ENCODE measurements around the gene THEMIS.
A peak's percentile ranks its signal among the peaks of the same experiment; 100 is the strongest.
"Not testable (repeated sequence)": the region's sequence is repeated elsewhere in the genome, so short reads cannot be mapped to it uniquely, and the experiment has no call there.

Gene THEMIS

GRCh38 chr6:127791779-127792528 lies 108.9 kb downstream of the THEMIS start:
- no peak for DNase-seq

DNA sequence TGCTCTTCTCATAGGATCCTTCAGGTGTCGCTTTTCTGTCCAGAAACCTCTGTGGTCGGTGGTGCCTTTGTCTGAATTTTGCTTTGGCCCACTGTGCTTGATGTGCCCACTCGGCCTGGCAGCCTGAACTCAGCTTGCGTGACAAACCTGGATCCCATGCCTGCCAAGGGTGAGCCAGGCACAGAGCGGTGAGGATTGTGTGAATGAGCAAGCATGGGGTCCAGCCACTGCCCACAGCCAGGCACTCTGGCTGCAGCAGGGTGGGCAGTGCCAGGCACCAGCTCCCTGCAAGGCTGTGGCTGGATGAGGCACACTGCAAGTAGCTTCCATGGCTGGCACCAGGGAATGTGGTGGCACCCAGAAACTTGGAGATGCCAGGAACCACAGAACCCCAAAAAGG lies 110.3 kb downstream of the THEMIS start:
- DNase-seq: no peak

- no peak for DNase-seq
Measured at GRCh38 chr6:127786109-127786508, 114.7 kb downstream of the THEMIS start.

- DNase-seq: peak; percentile 20
Measured at GRCh38 chr6:127784468-127784867, 116.4 kb downstream of the THEMIS start.

GRCh38 chr6:127781636-127782272 lies 119.1 kb downstream of the THEMIS start:
- not testable (repeated sequence) for DNase-seq

GRCh38 chr6:127776320-127776719 lies 124.5 kb downstream of the THEMIS start:
- no peak for DNase-seq

GRCh38 chr6:127775371-127775770 lies 125.5 kb downstream of the THEMIS start:
- DNase-seq: no peak

GRCh38 chr6:127768745-127769144 lies 132.1 kb downstream of the THEMIS start:
- no peak for DNase-seq

DNA sequence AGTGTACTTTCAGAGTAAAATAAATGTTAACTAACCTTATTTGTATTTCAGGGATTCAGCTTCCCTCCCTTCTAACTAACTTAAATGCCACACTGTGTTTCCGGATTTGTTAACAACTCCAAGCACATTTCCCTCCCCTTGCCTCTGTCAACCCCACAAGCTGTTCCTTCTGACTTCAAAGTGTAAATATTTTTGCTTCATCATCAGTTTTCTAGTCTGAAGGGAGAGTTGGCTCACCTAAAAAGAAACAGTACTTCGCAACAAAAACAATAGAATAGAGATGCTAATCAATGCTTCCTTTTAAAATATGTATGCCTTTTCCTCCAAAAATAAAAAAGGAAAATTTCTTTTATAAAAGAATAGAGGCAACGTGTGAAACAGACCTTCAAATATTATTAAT lies 132.6 kb downstream of the THEMIS start:
- DNase-seq: no peak

- DNase-seq: no peak
Measured at GRCh38 chr6:127765949-127766348, 134.9 kb downstream of the THEMIS start.

GRCh38 chr6:127762284-127762683 lies 138.6 kb downstream of the THEMIS start:
- DNase-seq: no peak

DNA sequence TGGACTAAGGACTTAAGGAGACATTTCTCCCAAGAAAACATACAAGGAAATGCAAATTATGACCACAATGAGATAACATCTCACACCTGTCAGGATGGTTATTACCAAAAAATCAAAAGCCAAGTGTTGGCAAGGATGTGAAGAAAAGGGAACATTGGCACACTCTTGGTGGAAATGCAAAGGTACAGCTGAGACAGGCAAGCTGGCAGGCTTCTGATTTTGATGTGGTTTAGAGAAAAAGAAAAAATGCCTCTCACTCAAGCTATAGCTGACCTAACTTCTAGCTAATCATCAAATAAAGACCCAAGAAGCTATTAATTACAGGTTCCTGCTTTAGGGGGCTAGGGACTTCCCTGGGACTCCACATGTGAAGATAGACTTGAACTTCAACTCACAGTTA lies 139.8 kb downstream of the THEMIS start:
- DNase-seq: no peak

- DNase-seq: no peak
Measured at GRCh38 chr6:127749095-127749494, 151.8 kb downstream of the THEMIS start.

DNA sequence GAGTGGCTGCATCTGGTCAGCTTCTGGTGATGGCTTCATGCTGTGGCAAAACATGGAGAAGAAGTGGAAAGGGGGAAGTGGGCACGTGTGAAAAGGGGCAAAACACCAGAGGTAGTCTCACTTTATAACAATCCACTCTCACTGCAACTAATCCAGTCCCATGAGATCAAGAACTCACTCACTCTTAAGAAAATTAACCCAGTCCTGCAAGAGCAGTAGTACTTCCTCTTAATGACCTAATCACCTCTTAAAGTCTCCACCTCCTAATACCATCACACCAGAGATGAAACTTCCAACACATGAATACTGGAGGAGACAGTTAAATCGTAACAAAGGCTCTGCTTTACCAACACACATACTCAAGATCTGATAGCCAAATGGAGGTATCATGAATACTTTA lies 152.6 kb downstream of the THEMIS start:
- DNase-seq: peak; percentile 5

DNA sequence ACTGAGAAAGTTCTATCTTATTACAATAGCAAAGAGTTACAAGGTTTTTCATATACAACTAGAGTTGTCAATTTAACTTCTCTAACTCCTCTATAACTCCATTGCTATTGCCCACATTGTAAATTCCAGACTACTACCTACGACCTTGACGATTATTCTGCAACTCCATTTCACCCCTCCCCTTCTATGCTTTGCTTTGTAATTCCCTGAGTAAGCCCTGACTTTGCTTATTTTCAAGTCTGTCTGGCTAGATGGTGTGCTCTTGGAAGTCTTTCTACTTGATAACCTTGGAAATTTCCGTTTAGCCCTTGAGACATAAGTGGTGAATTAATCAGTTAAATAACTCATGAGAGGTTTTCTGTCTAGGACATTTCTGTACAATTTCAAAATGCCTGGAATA lies 162.4 kb downstream of the THEMIS start:
- DNase-seq: no peak

DNA sequence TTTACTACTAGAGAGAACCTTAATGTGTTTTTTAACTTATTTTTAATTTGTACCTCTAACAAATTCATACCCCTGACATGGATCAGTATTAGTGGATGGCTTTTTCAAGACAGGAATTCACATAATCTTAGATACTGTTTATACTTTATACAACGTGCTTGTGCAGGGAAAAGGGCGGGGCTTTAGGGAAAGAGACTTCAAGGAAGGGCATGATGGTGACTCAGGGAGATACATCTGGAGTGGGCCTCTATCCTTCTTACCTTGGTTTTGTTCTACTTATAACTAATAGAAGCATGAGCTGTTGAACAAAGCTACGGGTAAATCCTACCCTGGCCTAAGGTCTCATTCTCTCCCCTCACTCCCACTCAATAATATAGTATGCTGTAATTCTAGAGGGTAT lies 163.1 kb downstream of the THEMIS start:
- DNase-seq: no peak

DNA sequence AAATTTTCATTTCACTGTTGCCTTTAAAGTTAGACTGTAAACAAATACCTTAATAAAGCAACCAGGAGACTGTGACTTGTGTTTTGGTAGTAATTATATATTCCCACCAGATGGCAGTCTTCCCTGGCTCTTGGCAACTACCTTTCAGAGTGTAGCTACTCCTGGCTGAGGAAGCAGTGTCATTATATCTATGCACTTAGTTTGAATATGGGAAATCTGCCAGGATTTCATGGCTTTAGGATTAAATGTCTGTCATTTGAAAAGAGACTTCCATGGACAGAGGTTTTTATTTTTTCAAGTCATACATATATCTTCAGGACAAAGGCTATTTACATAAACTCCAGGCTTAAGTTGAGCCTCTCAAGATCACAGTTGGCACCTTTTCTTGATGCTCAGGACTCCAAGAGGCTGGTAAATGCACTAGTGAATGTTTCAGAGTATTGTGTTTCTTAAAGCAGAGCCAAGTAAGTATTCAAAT lies 163.8 kb downstream of the THEMIS start:
- peak; percentile 73 for DNase-seq

DNA sequence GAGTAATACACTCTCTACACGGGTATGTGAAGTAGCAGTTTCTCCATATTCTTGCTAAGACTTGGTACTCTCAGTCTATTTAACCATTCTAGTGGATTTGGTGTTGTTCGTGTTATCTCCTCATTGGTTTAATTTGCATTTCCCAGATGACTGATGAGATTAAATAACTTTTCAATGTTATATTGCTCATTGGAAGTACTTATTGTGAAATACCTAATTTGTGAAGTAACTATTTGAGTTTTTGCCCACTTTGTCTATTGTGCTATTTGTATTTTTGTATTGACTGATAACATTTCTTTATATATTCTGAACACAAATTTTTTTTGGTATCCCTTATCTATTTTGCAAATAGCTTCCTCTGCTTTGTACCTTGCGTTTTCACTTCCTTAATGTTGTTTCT lies 167.9 kb downstream of the THEMIS start:
- DNase-seq: no peak

- DNase-seq: no peak
Measured at GRCh38 chr6:127727260-127727953, 173.5 kb downstream of the THEMIS start.

GRCh38 chr6:127725821-127726220 lies 175.0 kb downstream of the THEMIS start:
- no peak for DNase-seq

- no peak for DNase-seq
Measured at GRCh38 chr6:127718694-127719093, 182.2 kb downstream of the THEMIS start.

- no peak for DNase-seq
Measured at GRCh38 chr6:127717384-127717783, 183.5 kb downstream of the THEMIS start.

DNA sequence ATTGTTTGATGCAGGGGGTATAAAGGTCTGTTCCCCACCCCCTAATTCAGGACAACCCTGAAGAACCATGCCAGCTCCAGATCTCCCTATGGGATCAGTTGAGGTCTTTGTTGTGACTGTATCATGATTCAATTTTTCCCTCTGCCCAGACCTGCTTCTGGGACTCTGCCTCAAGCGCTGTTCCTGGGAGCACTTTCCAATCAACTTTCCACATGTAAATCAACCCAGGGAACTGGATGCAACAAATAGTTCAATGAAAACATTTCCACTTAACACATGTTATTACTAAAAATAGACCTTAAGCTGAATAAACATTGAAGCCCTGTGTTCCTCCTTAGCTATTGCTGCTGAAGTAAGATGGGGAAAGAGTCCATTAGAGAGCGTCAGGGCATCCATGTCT lies 184.4 kb downstream of the THEMIS start:
- DNase-seq: no peak

- DNase-seq: no peak
Measured at GRCh38 chr6:127710668-127711067, 190.2 kb downstream of the THEMIS start.
